ENCODE measurements around the gene CMTM4.
"Not testable (repeated sequence)": the region's sequence is repeated elsewhere in the genome, so short reads cannot be mapped to it uniquely, and the experiment has no call there.

Gene CMTM4

DNA sequence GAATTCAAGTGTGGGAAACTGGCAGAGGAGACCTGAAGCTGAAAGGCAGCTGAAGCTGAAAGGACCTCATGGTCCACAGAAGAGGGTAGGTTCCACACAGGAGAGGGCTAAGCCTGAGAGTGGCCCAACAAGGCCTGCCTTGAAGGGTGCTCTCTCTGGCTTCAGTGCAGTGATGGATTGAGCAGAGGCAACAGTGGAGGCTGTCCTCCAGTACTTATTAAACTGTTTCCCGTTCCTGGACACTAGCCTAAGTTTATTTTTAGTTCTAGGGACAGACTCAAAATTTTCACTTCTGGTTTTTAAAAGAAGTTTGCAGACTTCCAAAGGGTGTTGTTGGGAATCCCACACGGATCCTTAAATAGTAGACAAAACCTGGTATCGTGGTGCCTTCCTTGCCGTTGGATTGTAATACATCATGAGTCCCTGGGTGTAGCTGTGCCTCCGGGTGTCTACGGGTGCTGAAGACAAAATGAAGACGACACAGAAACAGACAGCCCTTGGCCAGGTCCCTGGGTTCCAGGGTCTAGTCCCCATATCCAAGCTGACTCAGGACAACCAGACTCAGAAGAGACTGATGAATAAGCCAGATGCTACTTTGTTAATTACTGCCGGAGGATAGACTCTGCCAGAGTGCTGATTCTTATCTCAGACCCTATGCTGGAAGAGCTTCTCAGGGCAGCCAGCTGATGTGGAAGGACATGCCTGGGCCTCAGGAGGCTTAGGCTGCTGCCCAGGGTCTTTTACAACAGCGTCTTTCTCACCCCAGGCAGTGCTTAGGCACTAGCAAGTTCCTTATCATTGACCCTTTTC, 7.1 kb upstream of the CMTM4 start:
- no peak for DNase-seq

DNA sequence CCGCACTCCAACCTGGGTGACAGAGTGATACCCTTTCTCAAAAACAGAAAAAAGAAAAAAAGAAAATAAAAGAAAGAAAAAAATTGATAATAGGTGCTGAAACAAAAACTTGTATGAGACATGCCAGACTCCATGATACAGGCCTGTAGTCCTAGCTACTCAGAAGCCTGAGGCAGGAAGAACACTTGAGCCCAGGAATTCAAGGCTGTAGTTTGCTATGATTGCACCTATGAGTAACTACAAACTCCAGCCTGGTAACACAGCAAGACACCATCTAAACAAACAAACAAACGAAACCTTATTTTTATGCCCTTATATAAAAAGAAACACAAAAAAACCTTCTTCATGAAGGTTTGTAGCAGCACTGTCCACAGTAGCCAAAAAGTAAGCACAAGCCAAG, 5.0 kb upstream of the CMTM4 start:
- no peak for DNase-seq

DNA sequence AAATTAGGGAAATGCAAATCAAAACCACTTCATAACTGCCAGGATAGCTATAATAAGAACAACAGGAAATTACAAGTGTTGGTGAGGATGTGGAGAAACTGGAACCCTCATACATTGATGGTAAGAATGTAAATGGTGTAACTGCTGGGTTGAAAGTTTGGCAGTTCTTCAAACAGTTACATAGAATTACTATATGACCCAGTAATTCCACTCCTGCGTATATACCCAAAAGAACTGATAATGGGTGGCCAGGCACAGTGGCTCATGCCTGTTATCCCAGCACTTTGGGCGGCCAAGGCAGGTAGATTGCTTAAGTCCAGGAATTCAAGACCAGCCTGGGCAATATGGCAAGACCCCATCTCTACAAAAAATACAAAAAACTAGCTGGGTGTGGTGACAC, 4.5 kb upstream of the CMTM4 start:
- no peak for DNase-seq

DNA sequence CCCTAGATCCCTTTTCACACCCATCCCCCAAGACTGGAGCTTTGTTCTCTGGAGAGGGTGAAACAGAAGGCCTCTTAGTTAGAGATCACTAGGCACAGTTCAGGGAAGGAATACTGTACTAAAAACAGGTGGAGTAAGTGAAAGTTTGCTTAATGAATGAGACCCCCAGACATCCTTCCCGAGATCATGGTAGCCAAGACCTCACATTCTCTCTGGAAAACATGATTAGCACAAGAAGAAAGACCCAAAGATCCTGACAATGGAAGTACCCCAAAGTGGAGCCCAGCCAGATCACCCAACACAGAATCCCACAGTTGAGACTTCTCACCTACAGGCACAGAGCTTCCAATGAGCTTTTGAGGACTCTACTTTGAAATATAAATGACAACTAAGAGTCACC, 3.4 kb upstream of the CMTM4 start:
- DNase-seq: no peak

DNA sequence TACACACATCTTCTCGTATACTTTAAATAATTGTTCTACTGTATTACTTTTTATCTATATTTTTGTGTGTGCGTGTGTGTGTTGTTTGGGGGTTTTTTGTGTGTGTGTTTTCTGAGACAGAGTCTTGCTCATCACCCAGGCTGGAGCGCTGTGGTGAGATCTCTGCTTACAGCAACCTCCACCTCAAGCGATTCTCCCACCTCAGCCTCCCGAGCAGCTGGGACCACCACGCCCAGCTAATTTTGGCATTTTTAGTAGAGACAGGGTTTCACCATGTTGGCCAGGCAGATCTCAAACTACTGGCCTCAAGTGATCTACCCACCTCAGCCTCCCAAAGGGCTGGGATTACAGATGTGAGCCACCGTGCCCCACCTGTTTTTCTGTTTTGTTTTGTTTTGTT, 1.5 kb upstream of the CMTM4 start:
- DNase-seq: no peak

DNA sequence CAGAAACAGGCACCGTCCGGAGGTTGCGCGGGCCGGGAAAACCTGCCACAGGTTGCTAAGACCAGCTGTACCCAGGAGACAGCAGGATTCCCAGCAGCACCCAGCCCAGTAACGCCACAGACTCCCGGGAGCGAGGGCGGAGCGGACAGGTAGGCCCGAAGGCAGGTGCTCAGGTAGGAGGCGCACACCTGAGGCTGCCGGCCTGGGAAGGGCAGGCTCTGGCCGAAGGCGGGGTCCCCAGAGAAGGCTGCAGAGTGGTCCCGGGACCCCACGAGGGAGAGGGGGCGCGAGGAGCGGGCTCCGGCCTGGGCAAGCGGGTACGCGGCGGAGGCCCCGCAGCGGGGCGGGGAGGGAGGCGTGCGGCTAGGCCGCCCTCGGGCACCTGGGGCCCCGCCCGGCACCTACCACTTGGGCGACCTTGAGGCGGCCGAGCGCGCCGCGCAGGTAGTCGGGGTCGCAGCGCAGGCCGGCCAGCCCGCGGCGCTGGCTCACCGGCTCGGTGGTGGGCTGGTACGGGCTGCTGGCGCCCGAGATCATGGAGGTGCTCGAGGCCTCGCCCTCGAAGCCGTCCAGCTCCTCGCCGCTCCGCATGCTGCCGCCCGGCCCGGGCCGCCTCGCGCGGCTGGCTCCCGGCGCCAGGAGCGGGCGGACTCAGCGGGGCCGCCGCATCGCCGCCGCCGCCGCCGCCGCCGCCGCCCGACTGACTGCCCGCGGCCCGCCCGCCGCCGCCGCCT, 441 bp downstream of the CMTM4 start:
- no peak for DNase-seq

DNA sequence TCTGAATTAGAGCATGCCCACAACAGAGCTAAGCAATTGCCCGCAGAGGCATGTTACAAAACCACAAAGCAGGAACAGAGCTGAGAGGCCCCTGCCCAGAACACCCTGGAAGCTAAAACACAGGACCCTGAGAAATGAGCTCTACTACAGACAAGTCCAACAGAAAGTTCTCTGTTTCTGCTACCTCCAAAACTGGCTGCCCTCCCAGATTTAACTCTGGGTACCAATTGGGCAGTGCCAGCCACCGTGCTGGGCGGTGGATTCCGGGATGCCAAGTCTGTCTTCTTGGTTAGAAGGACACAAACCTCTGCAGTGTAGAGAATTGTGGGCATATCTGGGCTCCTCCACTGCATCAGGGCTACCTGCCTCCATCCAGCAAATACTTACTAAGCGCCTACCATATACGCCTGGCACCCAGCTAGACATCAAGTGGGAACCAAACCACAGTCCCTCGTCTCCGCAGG, 1.0 kb downstream of the CMTM4 start:
- DNase-seq: no peak

DNA sequence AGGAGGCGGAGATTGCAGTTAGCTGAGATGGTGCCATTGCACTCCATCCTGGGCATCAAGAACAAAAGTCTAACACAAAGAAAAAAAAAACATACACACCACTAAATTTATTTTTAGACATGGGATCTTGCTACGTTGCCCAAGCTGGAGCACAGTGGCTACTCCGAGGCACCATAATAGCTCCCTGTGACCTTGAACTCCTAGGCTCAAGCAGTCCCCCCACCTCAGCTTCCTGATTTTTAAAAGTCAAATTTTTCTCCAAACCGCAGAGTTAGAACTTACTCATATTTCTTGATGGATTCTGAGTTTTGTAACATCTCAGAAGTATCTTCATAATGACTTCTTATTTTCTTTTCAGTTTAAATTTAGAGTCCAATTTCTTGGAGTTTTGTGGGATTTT, 3.4 kb downstream of the CMTM4 start:
- no peak for DNase-seq

DNA sequence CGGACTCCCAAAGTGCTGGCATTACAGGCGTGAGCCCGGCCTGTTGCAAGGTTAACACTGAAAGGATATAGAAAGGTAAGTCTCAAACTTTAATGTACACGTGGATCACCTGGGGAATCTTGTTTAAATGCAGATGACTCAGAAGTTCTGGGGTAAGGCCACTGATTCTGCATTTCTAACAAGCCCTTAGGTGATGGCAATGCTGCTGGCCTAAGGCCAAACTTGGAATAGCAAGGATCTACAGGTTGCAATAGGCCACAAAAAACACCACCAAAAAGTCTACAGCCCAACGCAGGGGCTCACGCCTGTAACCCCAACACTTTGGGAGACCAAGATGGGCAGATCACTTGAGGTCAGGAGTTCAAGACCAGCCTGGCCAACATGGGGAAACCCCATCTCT, 4.2 kb downstream of the CMTM4 start:
- DNase-seq: no peak

DNA sequence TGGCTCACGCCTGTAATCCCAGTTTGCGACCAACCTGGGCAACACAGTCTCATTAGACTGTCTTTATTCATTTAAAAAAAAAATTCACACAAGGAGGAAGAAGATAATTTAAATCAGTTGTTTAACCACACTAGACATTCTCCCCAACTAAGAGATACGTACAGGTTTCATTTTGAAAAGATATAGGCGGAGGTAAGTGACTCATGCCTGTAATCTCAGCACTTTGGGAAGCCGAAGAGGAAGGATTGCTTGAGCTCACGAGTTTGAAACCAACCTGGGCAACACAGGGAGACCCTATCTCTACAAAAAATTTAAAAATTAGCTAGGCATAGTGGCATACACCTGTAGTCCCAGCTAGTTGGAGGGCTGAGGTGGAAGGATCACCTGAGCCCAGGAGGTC, 5.3 kb downstream of the CMTM4 start:
- DNase-seq: no peak

DNA sequence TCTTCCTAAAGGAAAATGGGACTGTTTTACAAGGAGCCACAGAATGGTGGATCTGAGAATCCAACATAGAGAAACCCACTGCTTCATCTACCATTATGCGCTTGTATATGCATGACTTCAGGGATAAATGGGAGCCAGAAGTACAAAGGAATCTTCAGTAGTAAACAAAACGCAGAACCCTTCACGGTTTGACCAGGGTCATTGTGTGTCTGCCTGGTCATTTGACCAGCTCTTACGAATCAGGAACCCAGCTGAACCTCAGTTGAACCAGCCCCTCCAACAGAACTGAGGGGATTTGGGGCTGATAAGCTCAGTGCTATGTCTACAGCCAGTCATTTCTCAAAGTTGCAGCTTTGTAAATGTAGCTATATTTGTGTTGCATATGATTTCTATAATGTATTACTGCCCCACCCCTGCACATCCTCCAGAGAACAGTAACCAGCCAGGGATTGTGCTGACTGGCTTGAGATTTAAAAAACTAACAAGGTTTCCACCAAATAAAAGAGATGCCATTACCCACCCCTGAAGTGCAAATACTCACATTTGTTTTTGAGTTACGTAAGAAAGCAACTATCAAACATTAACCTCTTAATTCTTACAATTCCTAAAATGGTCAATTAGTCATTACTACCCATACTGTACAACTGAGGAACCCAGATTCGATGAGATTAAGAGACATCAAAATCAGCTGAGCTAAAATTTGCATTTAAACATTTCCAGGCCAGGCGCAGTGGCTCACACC, 6.3 kb downstream of the CMTM4 start:
- no peak for DNase-seq

DNA sequence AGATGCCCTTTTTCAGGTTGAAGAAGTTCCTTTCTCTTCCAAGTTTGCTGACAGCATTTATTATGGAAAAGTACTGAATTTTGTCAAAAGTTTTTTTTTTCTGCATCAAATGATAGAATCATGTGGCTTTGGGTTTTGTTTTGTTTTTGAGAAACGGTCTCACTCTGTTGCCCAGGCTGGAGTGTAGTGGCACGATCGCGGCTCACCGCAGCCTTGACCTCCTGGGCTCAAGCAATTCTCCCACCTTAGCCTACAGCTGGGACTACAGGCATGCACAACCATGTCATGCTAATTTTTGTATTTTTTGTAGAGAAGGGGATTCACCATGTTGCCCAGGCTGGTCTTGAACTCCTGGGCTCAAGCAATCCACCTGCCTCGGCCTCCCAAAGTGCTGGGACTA, 7.3 kb downstream of the CMTM4 start:
- DNase-seq: no peak

DNA sequence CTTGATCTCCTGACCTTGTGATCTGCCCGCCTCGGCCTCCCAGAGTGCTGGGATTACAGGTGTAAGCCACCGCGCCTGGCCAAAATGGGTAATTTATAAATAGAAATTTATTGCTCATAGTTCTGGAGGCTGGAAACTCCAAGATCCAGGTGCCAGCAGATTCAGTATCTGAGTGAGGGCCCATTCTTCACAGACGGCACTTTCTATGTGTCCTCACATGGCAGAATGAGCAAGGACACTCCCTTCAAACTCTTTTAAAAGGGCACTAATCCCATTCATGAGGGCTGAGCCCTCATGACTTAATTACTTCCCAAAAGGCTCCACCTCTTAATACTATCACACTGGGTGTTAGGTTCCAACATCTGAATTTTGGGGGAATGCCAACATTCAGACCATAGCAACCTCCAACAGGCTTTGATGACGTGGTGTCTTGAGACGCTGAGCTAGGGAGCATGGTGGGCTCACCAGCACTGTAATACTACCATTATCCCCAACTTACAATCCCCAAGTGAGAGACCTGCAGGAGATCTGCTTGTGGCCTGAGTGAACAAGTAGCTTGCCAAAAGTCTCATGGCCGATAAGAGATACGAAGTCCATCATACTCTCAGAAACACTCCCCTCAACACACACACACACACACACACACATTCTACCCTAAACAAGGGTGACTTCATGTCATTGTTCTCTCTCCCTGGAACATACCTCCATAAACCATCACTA, 8.5 kb downstream of the CMTM4 start:
- DNase-seq: no peak

DNA sequence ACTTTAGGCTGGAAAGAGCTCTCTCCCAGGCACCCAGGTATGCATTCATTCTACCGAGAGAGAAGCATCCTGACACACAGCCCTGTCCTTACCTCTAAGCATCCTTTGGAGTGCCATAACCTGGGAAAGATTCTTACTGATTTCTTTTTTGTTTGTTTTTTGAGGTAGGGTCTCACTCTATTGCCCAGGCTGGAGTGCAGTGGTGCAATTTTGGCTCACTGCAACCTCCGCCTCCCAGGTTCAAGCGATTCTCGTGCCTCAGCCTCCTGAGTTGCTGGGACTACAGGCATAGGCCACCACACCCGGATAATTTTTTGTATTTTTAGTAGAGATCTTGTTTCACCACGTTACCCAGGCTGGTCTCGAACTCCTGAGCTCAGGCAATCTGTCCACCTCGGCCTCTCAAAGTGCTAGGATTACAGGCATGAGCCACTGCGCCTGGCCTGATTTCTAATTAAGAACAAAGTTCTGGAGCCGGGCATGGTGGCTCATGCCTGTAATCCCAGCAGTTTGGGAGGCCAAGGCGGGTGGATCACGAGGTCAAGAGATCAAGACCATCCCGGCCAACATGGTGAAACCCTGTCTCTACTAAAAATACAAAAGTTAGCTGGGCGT, 10.9 kb downstream of the CMTM4 start:
- DNase-seq: not testable (repeated sequence)

DNA sequence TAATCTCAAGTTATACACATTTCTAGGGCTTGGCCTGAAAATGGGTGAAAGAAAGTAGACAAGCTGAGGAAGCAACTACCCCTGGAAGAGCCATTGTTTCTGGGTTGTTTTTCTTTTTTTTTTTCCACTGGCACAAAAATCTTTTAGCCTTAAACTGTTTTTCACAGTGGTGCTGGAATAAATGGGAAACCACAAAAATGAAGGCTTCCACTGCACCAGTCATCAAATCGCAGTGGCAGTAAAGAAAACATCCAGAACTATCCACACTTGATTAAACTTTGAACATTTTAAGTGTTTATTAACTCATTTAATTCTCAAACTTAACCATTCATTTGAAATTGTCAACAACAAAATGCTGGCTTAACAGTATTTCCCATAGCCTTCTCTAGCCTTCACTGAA, 14.3 kb downstream of the CMTM4 start:
- no peak for DNase-seq

DNA sequence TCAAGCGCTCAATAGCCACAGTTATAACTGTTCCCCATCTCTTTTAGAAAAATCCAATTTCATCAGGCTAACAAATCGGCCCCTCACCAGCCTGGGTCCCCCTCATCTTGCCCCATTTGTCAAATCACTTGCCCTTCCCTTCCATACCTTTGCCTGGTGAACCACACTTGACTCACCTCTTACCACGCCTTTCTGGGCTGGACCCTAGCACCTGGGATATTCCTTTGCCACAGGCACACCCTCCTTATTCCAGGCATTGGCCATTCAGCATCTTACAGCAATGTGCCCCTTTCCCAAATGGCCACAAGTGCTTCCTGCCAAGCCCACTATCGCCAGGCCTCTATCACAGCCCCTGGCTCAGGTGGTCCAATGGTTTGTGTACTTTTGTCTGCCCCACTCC, 14.9 kb downstream of the CMTM4 start:
- no peak for DNase-seq

DNA sequence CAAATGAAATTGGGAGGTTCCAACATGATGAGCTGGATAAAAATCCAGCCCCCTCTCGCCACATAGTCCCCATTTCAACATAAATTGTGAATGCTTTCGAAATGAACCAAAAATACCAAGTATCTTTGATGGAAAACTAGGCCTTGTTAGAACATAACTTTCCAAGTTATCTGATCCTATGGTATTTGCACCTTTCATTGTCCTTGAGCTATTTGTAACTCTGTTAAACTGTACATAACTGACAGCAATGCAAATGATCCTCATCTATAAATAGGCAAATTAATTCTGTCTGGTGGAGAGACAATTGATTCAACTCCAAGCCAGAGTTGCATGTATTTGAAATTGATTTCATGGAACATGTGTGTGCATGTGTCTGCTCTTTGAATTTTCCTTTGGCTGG, 18.2 kb downstream of the CMTM4 start:
- no peak for DNase-seq

DNA sequence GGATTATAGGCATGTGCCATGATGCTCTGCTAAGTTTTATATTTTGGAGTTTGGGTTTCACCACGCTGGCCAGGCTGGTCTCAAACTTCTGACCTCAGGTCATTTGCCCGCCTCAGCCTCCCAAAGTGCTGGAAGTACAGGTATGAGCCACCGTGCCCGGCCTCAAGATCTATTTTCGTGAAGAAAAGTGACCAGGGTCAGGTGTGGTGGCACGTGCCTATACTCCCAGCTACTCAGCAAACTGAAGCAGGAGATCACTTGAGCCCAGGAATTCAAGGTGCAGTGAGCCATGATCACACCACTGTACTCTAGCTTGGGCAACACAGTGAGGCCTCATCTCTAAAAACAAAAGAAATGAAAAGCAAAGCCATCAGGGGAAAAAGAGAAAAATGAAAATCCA, 18.7 kb downstream of the CMTM4 start:
- no peak for DNase-seq

DNA sequence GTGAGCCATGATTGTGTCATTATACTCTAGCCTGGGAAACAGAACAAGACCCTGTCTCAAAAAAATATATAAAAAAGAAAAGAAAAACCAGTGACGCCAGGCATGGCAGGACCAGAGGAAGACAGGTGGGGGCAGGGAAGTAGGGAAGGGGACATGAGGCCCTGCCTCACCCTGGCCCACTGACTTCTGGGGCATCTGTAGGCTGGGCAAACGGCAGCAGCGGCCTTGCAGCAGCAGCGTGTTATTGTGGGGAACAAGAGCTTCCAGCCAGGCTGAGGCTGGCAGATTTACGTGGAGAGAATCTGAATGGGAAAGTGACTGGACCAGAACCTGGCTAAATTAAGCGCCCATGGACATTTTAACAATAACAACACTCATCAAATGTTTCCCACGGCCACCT, 19.4 kb downstream of the CMTM4 start:
- DNase-seq: no peak

DNA sequence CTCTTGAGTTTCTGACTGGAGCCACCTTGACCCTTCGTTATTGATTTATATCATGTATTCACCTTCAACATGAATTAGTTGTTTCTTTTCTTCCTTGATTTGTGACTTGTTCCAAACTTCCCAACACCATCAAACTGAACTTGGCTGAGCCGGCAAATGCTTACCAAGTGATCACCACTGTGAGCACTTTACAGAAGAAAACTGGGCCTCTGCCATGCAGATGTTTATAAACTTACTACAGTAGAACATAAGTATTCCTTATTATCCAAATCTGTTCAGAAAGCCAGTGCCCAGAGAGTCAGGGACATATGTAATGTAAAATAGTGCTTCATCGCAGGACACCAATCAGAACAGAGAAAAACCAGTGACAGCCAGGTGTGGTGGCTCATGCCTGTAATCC, 19.9 kb downstream of the CMTM4 start:
- DNase-seq: no peak

DNA sequence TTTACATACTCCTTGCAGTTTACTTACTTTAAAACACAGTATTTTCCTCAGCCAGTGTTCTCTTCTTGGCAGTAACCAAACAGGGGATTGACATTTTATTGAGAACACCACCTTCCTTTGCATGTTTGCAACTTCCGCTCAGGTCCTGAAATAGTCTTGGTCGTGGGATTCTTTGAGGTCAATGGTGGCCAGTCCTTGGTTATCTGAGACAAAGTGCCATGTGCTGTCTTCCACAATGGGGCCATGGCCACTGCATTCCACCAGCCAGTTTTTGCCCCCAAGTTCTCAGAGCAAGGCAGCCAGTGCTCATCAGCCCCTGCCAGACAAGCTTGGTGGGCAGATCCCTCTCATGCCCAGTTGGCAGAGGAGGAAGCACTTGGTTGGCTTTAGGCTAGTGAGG, 22.9 kb downstream of the CMTM4 start:
- no peak for DNase-seq

DNA sequence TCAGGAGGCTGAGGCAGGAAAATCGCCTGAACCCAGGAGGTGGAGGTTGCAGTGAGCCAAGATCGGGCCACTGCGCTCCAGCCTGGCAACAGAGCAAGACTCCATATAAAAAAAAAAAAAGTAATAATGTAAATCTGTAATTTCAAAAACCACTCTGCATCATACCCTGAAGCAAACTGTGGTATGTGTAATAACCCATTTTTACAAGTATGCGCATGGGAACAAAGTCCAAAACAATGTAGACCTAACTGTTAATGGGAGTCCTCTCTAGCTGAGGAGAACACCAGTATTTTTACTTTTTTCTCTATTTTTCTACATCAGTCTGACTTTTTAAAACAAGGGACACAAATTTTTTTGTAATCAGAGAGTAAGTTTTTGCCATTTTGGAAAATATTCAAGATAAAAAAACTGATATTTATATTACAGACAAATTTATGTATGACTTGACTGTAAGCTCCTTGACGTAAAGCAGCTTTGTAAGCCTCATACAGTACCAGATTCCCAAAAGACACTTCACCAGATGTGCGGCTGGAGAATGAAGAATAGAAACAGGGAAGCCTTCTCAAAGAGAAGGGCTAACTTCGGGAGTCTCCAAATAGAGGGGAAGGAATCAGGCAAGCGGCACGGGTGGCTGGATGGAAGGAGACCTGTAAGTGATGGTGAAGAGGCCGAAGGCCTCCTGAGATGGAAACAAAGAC, 25.7 kb downstream of the CMTM4 start:
- DNase-seq: no peak
